SK-N-SH (cell line): Measurements from ENCODE around the gene SRSF12. TPM values are rescaled to one million over a fixed set of nuclear protein-coding genes. Genes with fewer than 3 reads are reported as not detected.

Experiments
- CTCF ChIA-PET: fragments of 300-600, 350-600 bp; formaldehyde crosslinking; extraction: SDS; loops from one replicate; lab custom pipeline; 2021; lab: Yijun Ruan, JAX
- POLR2A ChIA-PET: fragments of 350-600 bp; sonication (Branson Sonifier 250); formaldehyde crosslinking; extraction: SDS; loops from one replicate; lab custom pipeline; 2020; ENCODE audit warnings: antibody characterized with exemption, inconsistent platforms; lab: Yijun Ruan, JAX
- DNase-seq: peaks from one replicate; pipeline ENCODE4 v3.0.0; 2012
- H2AFZ ChIP-seq: fragments of 200-600 bp; sonication (generic); 2 replicates; pipeline ENCODE4 v1.8.1; 2016; ENCODE audit warnings: antibody characterized with exemption, mild to moderate bottlenecking, low read depth
- H3F3A ChIP-seq: fragments of 200-600 bp; sonication (generic); replicated peaks from 2 replicates; pipeline ENCODE3; 2016; ENCODE audit warnings: antibody characterized with exemption, mild to moderate bottlenecking; ENCODE audit not compliant: insufficient read depth
- H3K27ac ChIP-seq, 2 experiments: fragments of 200-500 bp in 1 of 2; fragments of 200-600 bp in 1 of 2; sonication (Bioruptor generic) in 1 of 2; sonication (generic), shearing (Covaris generic) in 1 of 2; 2 replicates each; pipeline versions ENCODE4 v1.5.1 to v1.6.1; 2014 to 2016; ENCODE audit warnings: low read depth in 2 of 2, inconsistent platforms in 1 of 2, low read length in 1 of 2, mild to moderate bottlenecking in 1 of 2, mixed read lengths in 1 of 2
- H3K27me3 ChIP-seq: fragments of 200-600 bp; sonication (generic), shearing (Covaris generic); 2 replicates; pipeline ENCODE4 v1.6.1; 2016; ENCODE audit warnings: mixed run types; ENCODE audit not compliant: insufficient read depth
- H3K36me3 ChIP-seq, 2 experiments: fragments of 200-500 bp in 1 of 2; fragments of 200-600 bp in 1 of 2; sonication (Bioruptor generic) in 1 of 2; sonication (generic) in 1 of 2; replicated peaks in 1 of 2; 2 replicates each; pipeline versions ENCODE3 to v1.5.1; 2014 to 2016; ENCODE audit warnings: low read length in 1 of 2, mild to moderate bottlenecking in 1 of 2; ENCODE audit not compliant: insufficient read depth in 2 of 2, control insufficient read depth in 1 of 2
- H3K4me1 ChIP-seq, 2 experiments: fragments of 200-500 bp in 1 of 2; fragments of 200-600 bp in 1 of 2; sonication (Bioruptor generic) in 1 of 2; sonication (generic), shearing (Covaris generic) in 1 of 2; 2 replicates each; pipeline versions ENCODE4 v1.5.1 to v1.6.1; 2014 to 2016; ENCODE audit warnings: low read depth in 1 of 2, low read length in 1 of 2, mixed run types in 1 of 2; ENCODE audit not compliant: insufficient read depth in 2 of 2, control insufficient read depth in 1 of 2
- H3K4me2 ChIP-seq: fragments of 200-600 bp; sonication (generic), shearing (Covaris generic); 2 replicates; pipeline ENCODE4 v1.6.1; 2017; ENCODE audit warnings: mixed run types
- H3K4me3 ChIP-seq, 2 experiments: fragments of 200-500 bp in 1 of 2; fragments of 200-600 bp in 1 of 2; sonication (Bioruptor generic) in 1 of 2; sonication (generic), shearing (Covaris generic) in 1 of 2; 2 replicates each; pipeline versions ENCODE4 v1.5.1 to v1.8.1; 2014 to 2016; ENCODE audit warnings: low read depth in 2 of 2, inconsistent platforms in 1 of 2, low read length in 1 of 2, mild to moderate bottlenecking in 1 of 2, mixed read lengths in 1 of 2, moderate library complexity in 1 of 2
- H3K79me2 ChIP-seq: fragments of 200-600 bp; sonication (generic); 2 replicates; pipeline ENCODE4 v1.8.1; 2017; ENCODE audit warnings: mild to moderate bottlenecking; ENCODE audit not compliant: insufficient read depth
- H3K9ac ChIP-seq: fragments of 200-600 bp; sonication (generic); 2 replicates; pipeline ENCODE4 v1.6.1; 2017; ENCODE audit warnings: mixed run types
- H3K9me2 ChIP-seq: fragments of 200-600 bp; sonication (generic); 2 replicates; pipeline ENCODE4 v1.6.1; 2017; ENCODE audit warnings: mixed run types
- H3K9me3 ChIP-seq: fragments of 200-600 bp; sonication (generic); 2 replicates; pipeline ENCODE4 v1.6.1; 2017; ENCODE audit warnings: mixed run types, mild to moderate bottlenecking, moderate library complexity
- H4K20me1 ChIP-seq: fragments of 200-600 bp; sonication (generic); 2 replicates; pipeline ENCODE4 v1.6.1; 2017; ENCODE audit warnings: mild to moderate bottlenecking, mixed run types; ENCODE audit not compliant: insufficient read depth
- EP300 ChIP-seq, 2 experiments: IDR thresholded peaks; 2 replicates each; pipeline versions ENCODE4 v1.4.0 to v1.6.1; 2012; ENCODE audit warnings: borderline replicate concordance in 1 of 2, low read depth in 1 of 2, low read length in 1 of 2
- FOSL2 ChIP-seq: IDR thresholded peaks from 2 replicates; pipeline ENCODE4 v1.4.0; 2012; ENCODE audit warnings: low read depth, mild to moderate bottlenecking, moderate library complexity, borderline replicate concordance
- GABPA ChIP-seq: IDR thresholded peaks from 2 replicates; pipeline ENCODE4 v1.4.0; 2012; ENCODE audit warnings: low read depth, mild to moderate bottlenecking
- GATA2 ChIP-seq: sonication (generic); formaldehyde crosslinking; IDR thresholded peaks from 2 replicates; pipeline ENCODE4 v1.5.0; 2020; ENCODE audit warnings: mild to moderate bottlenecking, missing genetic modification reagents
- JUND ChIP-seq: IDR thresholded peaks from 2 replicates; pipeline ENCODE4 v1.4.0; 2012
- MEF2A ChIP-seq: IDR thresholded peaks from 2 replicates; pipeline ENCODE4 v1.4.0; 2012; ENCODE audit warnings: low read depth, borderline replicate concordance
- NFIC ChIP-seq: IDR thresholded peaks from 2 replicates; pipeline ENCODE4 v1.4.0; 2012; ENCODE audit warnings: borderline replicate concordance
- NRF1 ChIP-seq: IDR thresholded peaks from 2 replicates; pipeline ENCODE4 v1.6.1; 2012; ENCODE audit warnings: low read depth, mild to moderate bottlenecking, low read length
- RCOR1 ChIP-seq: fragments of 150-350 bp; IDR thresholded peaks from 2 replicates; pipeline ENCODE4 v1.6.1; 2017; ENCODE audit warnings: antibody characterized with exemption, low read length
- SIN3A ChIP-seq: IDR thresholded peaks from 2 replicates; pipeline ENCODE4 v1.6.1; 2012; ENCODE audit warnings: low read depth, mild to moderate bottlenecking, low read length, moderate library complexity, borderline replicate concordance
- TCF12 ChIP-seq: IDR thresholded peaks from 2 replicates; pipeline ENCODE4 v1.4.0; 2012
- YY1 ChIP-seq: IDR thresholded peaks from 2 replicates; pipeline ENCODE4 v1.4.0; 2012; ENCODE audit warnings: low read depth, mild to moderate bottlenecking
- WGBS: methylation state at CpG from one replicate; pipeline ENCODE4 v1.1.6; 2017; ENCODE audit warnings: low lambda C conversion rate; 5-methylcytosine and 5-hydroxymethylcytosine counted together
- polyA plus RNA-seq, 3 experiments: library from polyadenylated mRNA; depleted of rRNA; stranded (reverse); fragments of >200 nt; gene quantifications; 2 replicates each; pipeline ENCODE4 v1.2.3, GENCODE V29; 2012
- TF ChIP-seq, protein P1 (sequence below): fragments of 200-600 bp; sonication (generic); IDR thresholded peaks from 2 replicates; pipeline ENCODE4 v1.6.1; 2017; ENCODE audit warnings: antibody characterized with exemption, mild to moderate bottlenecking, moderate library complexity
- TF ChIP-seq, protein P2 (sequence below): IDR thresholded peaks from 2 replicates; pipeline ENCODE4 v1.4.0; 2012; ENCODE audit warnings: low read depth, borderline replicate concordance
- TF ChIP-seq, protein P3 (sequence below): fragments of 150-350 bp; IDR thresholded peaks from 2 replicates; pipeline ENCODE4 v1.6.1; 2016; ENCODE audit warnings: mild to moderate bottlenecking, low read depth, low read length

SRSF12 gene
- polyA plus RNA-seq (2012; rRNA removed), result 1.1 TPM in 2 replicates
- 1.4 and 1.7 TPM in 2 replicates for polyA plus RNA-seq (2012; cell fraction: cytosol; rRNA removed)
- 0.56 and 1.1 TPM in 2 replicates for polyA plus RNA-seq (2012; cell fraction: nucleus; rRNA removed)

DNA sequence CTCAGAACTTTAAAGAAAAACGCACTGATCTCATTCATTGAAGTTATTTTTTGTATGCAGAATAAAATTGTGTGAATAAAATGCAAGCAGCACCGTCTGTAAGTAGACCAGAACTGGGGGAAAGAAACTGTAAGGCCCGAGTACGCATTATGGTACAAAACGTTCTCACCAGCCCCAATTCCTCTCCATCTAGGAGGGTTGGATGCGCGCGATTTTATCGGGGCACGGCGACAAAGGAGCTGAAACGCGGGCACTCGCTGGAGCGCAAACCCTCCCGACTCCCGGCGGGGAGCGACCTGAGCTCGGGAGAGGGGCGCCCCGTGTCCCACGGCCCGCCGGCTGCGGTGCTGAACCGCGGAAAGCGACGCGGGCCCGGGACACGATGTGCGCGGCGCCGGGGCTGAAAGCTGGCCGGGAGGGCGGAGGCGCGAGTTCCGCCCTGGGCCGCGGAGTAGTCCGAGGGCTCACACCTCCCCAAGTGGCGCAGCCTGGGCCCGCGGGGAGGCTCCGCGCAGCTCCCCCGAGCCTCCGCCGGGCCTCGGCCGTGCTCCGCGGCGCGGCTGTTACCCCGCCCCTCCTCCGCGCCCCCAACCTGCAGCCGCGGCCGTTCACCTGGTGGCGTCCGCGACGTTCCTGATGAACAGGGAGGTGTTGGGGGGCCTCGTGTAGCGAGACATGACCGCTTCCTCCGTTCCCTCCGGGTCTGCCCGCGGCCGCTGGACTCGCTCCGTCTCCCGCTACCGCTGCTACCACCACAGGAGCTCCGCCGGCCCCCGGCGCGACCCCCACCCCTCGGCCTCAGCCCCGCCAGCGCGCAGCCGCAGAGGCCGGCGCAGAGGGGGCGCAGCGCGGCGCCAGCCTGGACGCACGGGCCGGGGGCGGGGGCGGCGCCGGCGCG lies at the start of gene SRSF12:
Gene SRSF12 (minus strand): TSS at position 861 of the 898 bp plus-strand sequence. CDS start 184 bp downstream, at position 677.
- Histone ChIP-seq H3K9ac (peak within 1 kb of the TSS; percentile 54; the same call in 1 of the 2 replicates), H3K79me2 (no peaks in the 10 kb centered on the region), H3K4me2 (peak within 1 kb of the TSS; percentile 76), H3K4me1 (peaks cover 0 to 5% of the 10 kb centered on the region in 2 experiments; a peak in 1 of 4 replicates), H3K4me3 (peak within 1 kb of the TSS; percentile 63 to 71), H3F3A (peaks cover 5% of the 10 kb centered on the region), H3K9me3 (no peaks in the 10 kb centered on the region), H2AFZ (peak within 1 kb of the TSS; percentile 83), H3K9me2 (no peaks in the 10 kb centered on the region), H3K36me3 (no peaks in the 10 kb centered on the region), H4K20me1 (no peaks in the 10 kb centered on the region), H3K27ac (peak within 1 kb of the TSS in 1 of 2 experiments; percentile 37; a peak in 1 of 4 replicates), H3K27me3 (no peaks in the 10 kb centered on the region)
- TF ChIP-seq GATA2 (CRISPR knock-in tag), result peak; percentile 49
- TF ChIP-seq FOSL2, result no peak
- peak; percentile 52 for TF ChIP-seq NRF1
- TF ChIP-seq, protein P1, sequence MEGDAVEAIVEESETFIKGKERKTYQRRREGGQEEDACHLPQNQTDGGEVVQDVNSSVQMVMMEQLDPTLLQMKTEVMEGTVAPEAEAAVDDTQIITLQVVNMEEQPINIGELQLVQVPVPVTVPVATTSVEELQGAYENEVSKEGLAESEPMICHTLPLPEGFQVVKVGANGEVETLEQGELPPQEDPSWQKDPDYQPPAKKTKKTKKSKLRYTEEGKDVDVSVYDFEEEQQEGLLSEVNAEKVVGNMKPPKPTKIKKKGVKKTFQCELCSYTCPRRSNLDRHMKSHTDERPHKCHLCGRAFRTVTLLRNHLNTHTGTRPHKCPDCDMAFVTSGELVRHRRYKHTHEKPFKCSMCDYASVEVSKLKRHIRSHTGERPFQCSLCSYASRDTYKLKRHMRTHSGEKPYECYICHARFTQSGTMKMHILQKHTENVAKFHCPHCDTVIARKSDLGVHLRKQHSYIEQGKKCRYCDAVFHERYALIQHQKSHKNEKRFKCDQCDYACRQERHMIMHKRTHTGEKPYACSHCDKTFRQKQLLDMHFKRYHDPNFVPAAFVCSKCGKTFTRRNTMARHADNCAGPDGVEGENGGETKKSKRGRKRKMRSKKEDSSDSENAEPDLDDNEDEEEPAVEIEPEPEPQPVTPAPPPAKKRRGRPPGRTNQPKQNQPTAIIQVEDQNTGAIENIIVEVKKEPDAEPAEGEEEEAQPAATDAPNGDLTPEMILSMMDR, result no peak
- TF ChIP-seq TCF12, result no peak
- TF ChIP-seq, protein P2, sequence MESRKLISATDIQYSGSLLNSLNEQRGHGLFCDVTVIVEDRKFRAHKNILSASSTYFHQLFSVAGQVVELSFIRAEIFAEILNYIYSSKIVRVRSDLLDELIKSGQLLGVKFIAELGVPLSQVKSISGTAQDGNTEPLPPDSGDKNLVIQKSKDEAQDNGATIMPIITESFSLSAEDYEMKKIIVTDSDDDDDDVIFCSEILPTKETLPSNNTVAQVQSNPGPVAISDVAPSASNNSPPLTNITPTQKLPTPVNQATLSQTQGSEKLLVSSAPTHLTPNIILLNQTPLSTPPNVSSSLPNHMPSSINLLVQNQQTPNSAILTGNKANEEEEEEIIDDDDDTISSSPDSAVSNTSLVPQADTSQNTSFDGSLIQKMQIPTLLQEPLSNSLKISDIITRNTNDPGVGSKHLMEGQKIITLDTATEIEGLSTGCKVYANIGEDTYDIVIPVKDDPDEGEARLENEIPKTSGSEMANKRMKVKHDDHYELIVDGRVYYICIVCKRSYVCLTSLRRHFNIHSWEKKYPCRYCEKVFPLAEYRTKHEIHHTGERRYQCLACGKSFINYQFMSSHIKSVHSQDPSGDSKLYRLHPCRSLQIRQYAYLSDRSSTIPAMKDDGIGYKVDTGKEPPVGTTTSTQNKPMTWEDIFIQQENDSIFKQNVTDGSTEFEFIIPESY, result no peak
- no peak for TF ChIP-seq RCOR1
- TF ChIP-seq SIN3A, result no peak
- no peak for TF ChIP-seq EP300 (IDR thresholded peaks at IDR 0.05; ENCODE audit: borderline replicate concordance in 1 of 2, low read depth in 1 of 2, low read length in 1 of 2)
- peak; percentile 98 for DNase-seq
- WGBS, result under 1% methylated on average over 25 of the region's 106 CpGs
- ChIA-PET POLR2A (interaction anchor here (0.6 to 3.1 kb wide), 6 partner anchors 28 to 118 kb away, joined by 3 to 11 read pairs (median 4); partner anchors contain the start of genes PM20D2 and PNRC1), CTCF (interaction anchor here (0.6 to 6.5 kb wide), 9 partner anchors 9 to 236 kb away, joined by 3 to 38 read pairs (median 4); partner anchors contain the start of gene PM20D2)

DNA sequence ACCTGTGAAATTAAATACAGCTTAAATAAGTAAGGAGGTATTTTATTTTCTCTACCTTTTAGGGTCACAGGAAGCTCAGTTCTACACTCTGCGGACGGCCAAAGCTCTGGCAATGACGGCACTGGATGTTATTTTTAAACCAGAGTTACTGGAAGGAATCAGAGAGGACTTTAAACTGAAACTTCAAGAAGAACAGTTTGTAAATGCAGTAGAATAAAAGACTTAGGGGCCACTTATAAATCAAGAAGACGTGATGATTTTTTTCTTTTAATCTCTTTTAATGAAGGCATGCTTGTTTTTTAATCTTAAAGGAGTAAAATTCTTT lies 44.1 kb upstream of the SRSF12 start:
- no peak overlapping the region for H3K4me2 ChIP-seq
- POLR2A ChIA-PET, result no interaction called here
- no peaks in the 10 kb centered on the region for H3K9me2 ChIP-seq
- H2AFZ ChIP-seq, result no peak overlapping the region
- no peak overlapping the region for H3K4me3 ChIP-seq
- TF ChIP-seq GATA2 (CRISPR knock-in tag) (no peak), GABPA (no peak), MEF2A (no peak), TCF12 (no peak), JUND (no peak), NFIC (no peak), YY1 (no peak)
- TF ChIP-seq, protein P3, sequence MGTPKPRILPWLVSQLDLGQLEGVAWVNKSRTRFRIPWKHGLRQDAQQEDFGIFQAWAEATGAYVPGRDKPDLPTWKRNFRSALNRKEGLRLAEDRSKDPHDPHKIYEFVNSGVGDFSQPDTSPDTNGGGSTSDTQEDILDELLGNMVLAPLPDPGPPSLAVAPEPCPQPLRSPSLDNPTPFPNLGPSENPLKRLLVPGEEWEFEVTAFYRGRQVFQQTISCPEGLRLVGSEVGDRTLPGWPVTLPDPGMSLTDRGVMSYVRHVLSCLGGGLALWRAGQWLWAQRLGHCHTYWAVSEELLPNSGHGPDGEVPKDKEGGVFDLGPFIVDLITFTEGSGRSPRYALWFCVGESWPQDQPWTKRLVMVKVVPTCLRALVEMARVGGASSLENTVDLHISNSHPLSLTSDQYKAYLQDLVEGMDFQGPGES, result no peak
- CTCF ChIA-PET, result interaction anchor here (0.7 kb wide), 1 partner anchor 1922 kb away, joined by 3 read pairs; no protein-coding TSS in a partner anchor
- DNase-seq, result no peak
- H3K9ac ChIP-seq, result no peak overlapping the region
- H3K4me1 ChIP-seq, result no peaks in the 10 kb centered on the region
- H4K20me1 ChIP-seq, result no peaks in the 10 kb centered on the region
- no peaks in the 10 kb centered on the region for H3F3A ChIP-seq
- H3K79me2 ChIP-seq, result no peaks in the 10 kb centered on the region
- H3K27me3 ChIP-seq, result no peaks in the 10 kb centered on the region
- no peaks in the 10 kb centered on the region for H3K9me3 ChIP-seq
- no peak overlapping the region for H3K27ac ChIP-seq
- WGBS, result 97% methylated on average over 4 of the region's 4 CpGs
- H3K36me3 ChIP-seq, result peaks cover 15 to 49% of the 10 kb centered on the region in 2 experiments
